ENCODE results near the gene SYT1. TPM values are rescaled to one million over a fixed set of nuclear protein-coding genes. Genes with fewer than 3 reads are reported as not detected.

Gene SYT1
- total and polyA plus RNA-seq, 4 donors, result 0.53 to 0.84 (median 0.64) TPM

- no peak for DNase-seq (ENCODE audit: low spot score)
- Histone ChIP-seq H3K4me3 (ENCODE audit: low read depth in 1 of 3, low read length in 3 of 3) (no peak overlapping the region), H3K9me3 (ENCODE audit: control insufficient read depth in 4 of 4, low read length in 3 of 4) (no peaks in the 10 kb centered on the region), H3K36me3 (ENCODE audit: control insufficient read depth in 4 of 4, insufficient read depth in 3 of 4, low read depth in 1 of 4, low read length in 3 of 4) (no peaks in the 10 kb centered on the region), H3K4me1 (ENCODE audit: control insufficient read depth in 4 of 4, insufficient read depth in 4 of 4, low read length in 3 of 4) (no peaks in the 10 kb centered on the region), H3K27me3 (ENCODE audit: control insufficient read depth in 4 of 4, insufficient read depth in 4 of 4, low read length in 3 of 4) (no peaks in the 10 kb centered on the region), H3K9ac (ENCODE audit: low read depth in 1 of 2, low read length in 2 of 2) (no peak overlapping the region), H3K27ac (ENCODE audit: low read depth in 1 of 2, low read length in 2 of 2) (no peak overlapping the region)
- TF ChIP-seq RXRA (IDR thresholded peaks at IDR 0.05) (no peak), RAD21 (IDR thresholded peaks at IDR 0.05) (no peak)
- 90% methylated on average over 3 of the region's 3 CpGs for WGBS
These were observed 535.9 kb downstream of the SYT1 start for GRCh38 chr12:79400481-79400880.

- Histone ChIP-seq H3K27me3 (ENCODE audit: control insufficient read depth in 4 of 4, insufficient read depth in 4 of 4, low read length in 3 of 4) (no peaks in the 10 kb centered on the region), H3K36me3 (ENCODE audit: control insufficient read depth in 4 of 4, insufficient read depth in 3 of 4, low read depth in 1 of 4, low read length in 3 of 4) (no peaks in the 10 kb centered on the region), H3K27ac (ENCODE audit: low read depth in 1 of 2, low read length in 2 of 2) (no peak overlapping the region), H3K4me3 (ENCODE audit: low read depth in 1 of 3, low read length in 3 of 3) (no peak overlapping the region), H3K9ac (ENCODE audit: low read depth in 1 of 2, low read length in 2 of 2) (no peak overlapping the region), H3K4me1 (ENCODE audit: control insufficient read depth in 4 of 4, insufficient read depth in 4 of 4, low read length in 3 of 4) (no peaks in the 10 kb centered on the region), H3K9me3 (ENCODE audit: control insufficient read depth in 4 of 4, low read length in 3 of 4) (no peaks in the 10 kb centered on the region)
- TF ChIP-seq ZBTB33 (IDR thresholded peaks at IDR 0.05), result no peak
- TF ChIP-seq REST (IDR thresholded peaks at IDR 0.05), result no peak
- TF ChIP-seq FOXA1 (IDR thresholded peaks at IDR 0.05), result no peak
- no peak for TF ChIP-seq ATF3 (IDR thresholded peaks at IDR 0.05)
- no peak for TF ChIP-seq HNF4G (IDR thresholded peaks at IDR 0.05)
- no peak for TF ChIP-seq FOXA2 (IDR thresholded peaks at IDR 0.05)
- TF ChIP-seq YY1 (IDR thresholded peaks at IDR 0.05), result no peak
- TF ChIP-seq JUND (IDR thresholded peaks at IDR 0.05), result no peak
- TF ChIP-seq CTCF (IDR thresholded peaks at IDR 0.05; ENCODE audit: low read depth, low read length, missing input control), result no peak
- no peak for TF ChIP-seq TAF1 (conservative IDR thresholded peaks at IDR 0.05)
- TF ChIP-seq RXRA (IDR thresholded peaks at IDR 0.05), result no peak
- no peak for TF ChIP-seq SP1 (IDR thresholded peaks at IDR 0.05)
- no peak for TF ChIP-seq EGR1 (IDR thresholded peaks at IDR 0.05; ENCODE audit: low read depth in 2 of 2)
- TF ChIP-seq RAD21 (IDR thresholded peaks at IDR 0.05), result no peak
- TF ChIP-seq NR2F2 (IDR thresholded peaks at IDR 0.05), result no peak
- no peak for TF ChIP-seq GABPA (IDR thresholded peaks at IDR 0.05 in 1 of 2, conservative IDR thresholded peaks at IDR 0.05 in 1 of 2)
- no peak for TF ChIP-seq MAX (IDR thresholded peaks at IDR 0.05)
- no peak for TF ChIP-seq HNF4A (conservative IDR thresholded peaks at IDR 0.05)
- WGBS, result 73% methylated on average over 2 of the region's 2 CpGs
- no peak for DNase-seq (ENCODE audit: low spot score)
These were observed 538.0 kb downstream of the SYT1 start for GRCh38 chr12:79402606-79403005.

All from liver (tissue), 9 donors.